Measurements from ENCODE around the gene C4BPA.

The C4BPA gene

DNA sequence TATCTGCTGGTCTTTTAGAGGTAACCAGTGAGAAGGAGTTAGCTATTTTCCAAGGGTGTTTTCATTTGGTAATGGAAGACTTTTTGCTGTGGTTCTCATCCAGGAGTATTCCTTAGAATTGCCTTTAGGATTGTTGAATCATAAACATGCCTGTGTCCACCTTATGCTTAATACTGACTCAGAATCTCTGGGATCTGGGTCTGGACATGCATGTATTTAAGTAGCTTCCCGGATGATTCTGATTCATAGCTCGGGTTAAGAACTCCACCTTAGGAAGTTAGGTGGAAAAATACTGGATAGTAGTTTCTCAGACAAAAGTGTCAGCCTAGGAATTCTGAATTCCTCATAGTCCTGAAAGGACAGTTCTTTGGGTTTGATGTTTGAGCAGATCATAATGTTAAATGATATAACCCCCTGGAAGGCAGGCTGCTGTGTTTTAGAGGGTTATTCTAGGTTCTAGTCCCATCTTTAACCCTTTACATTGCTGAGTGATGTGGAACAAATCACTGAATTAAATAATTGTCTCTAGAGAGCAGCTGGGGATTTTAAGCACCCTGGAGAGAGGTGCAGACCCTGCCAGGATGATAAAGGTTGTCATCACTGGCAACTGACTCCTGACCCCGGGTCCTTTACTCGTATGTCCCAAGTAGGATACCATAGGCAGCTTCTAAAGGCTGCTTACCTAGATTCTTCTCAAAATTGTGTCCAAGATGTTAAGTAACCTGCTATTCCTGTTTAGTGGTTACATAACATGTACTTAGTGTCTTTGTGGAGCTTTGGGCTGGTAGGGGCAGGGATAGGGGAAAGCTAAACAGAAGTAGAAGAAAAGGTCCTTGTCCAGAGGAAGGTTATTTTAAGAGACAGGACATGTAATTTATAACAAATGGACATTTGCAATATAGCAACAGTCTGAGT, 29.9 kb upstream of the C4BPA start:
- H3K4me2 ChIP-seq (ENCODE audit: low read depth, low read length): no peak overlapping the region

DNA sequence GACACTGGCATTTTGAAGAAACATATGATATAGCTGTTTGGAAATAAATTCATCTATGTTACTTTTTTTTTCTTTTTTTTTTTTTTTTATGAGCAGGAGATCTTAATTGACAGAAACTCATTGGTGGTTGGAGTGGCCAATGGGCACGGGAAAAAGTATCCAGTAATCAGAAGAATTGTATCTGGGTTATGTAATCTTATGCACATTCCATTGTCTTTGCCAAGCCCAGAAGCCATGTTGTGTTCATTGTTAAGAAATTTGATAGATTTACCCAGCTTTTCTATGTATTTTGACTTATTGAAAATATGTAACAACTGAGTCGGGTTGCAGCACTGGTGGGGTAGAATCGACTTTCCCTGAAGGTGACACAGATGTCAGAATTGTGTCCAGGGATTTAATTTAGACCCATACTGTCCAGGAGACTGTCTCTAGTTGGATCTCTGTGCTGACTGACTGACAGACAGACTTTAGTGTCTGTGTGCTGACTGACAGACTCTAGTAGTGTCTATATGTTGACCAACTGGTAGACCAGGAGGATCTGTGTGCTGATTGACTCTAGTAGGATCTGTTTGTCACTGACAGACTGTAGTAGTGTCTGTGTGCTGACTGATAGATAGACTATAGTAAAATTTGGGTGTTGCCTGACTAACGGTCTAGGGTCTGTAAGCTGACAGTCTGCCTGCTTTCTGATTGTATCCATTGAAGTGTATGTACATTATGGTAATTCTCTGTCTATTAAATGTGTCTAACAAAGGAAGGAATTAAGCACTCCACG, 27.7 kb upstream of the C4BPA start:
- Histone ChIP-seq H3K9me2 (replicated peaks; ENCODE audit: insufficient read depth, low read length) (no peaks in the 10 kb centered on the region), H3K27me3 (replicated peaks; ENCODE audit: insufficient read depth, low read length) (no peaks in the 10 kb centered on the region), H2AFZ (ENCODE audit: low read length) (no peak overlapping the region), H3K9ac (ENCODE audit: low read length) (no peak overlapping the region), H3K4me2 (ENCODE audit: low read depth, low read length) (no peak overlapping the region), H4K20me1 (ENCODE audit: insufficient read depth, low read length) (no peaks in the 10 kb centered on the region), H3K9me3 (replicated peaks; ENCODE audit: insufficient read depth, low read length) (no peaks in the 10 kb centered on the region), H3K4me1 (ENCODE audit: low read length) (no peaks in the 10 kb centered on the region), H3K79me2 (ENCODE audit: low read length) (no peaks in the 10 kb centered on the region), H3F3A (ENCODE audit: insufficient read depth, low read length) (no peaks in the 10 kb centered on the region), H3K36me3 (replicated peaks; ENCODE audit: insufficient read depth, low read length) (no peaks in the 10 kb centered on the region), H3K27ac (ENCODE audit: low read length) (no peak overlapping the region), H3K4me3 (ENCODE audit: low read length) (no peak overlapping the region)
- no peak for DNase-seq
- no peak for TF ChIP-seq EZH2 (optimal IDR thresholded peaks at IDR 0.05; ENCODE audit: low read depth, low read length)

More for the DNA sequence above, 29.9 kb upstream of the C4BPA start:
- DNase-seq: no peak
- H3K9ac ChIP-seq (ENCODE audit: low read length): no peak overlapping the region
- H3K9me2 ChIP-seq (replicated peaks; ENCODE audit: insufficient read depth, low read length): no peaks in the 10 kb centered on the region
- H3K27ac ChIP-seq (ENCODE audit: low read length): no peak overlapping the region
- no peaks in the 10 kb centered on the region for H3K36me3 ChIP-seq (replicated peaks; ENCODE audit: insufficient read depth, low read length)
- H3K79me2 ChIP-seq (ENCODE audit: low read length): no peaks in the 10 kb centered on the region
- no peaks in the 10 kb centered on the region for H3K27me3 ChIP-seq (replicated peaks; ENCODE audit: insufficient read depth, low read length)
- TF ChIP-seq EZH2 (optimal IDR thresholded peaks at IDR 0.05; ENCODE audit: low read depth, low read length) (no peak), EZH2phosphoT487 (IDR thresholded peaks at IDR 0.05; ENCODE audit: low read length) (no peak)
- TF ChIP-seq, protein P1, sequence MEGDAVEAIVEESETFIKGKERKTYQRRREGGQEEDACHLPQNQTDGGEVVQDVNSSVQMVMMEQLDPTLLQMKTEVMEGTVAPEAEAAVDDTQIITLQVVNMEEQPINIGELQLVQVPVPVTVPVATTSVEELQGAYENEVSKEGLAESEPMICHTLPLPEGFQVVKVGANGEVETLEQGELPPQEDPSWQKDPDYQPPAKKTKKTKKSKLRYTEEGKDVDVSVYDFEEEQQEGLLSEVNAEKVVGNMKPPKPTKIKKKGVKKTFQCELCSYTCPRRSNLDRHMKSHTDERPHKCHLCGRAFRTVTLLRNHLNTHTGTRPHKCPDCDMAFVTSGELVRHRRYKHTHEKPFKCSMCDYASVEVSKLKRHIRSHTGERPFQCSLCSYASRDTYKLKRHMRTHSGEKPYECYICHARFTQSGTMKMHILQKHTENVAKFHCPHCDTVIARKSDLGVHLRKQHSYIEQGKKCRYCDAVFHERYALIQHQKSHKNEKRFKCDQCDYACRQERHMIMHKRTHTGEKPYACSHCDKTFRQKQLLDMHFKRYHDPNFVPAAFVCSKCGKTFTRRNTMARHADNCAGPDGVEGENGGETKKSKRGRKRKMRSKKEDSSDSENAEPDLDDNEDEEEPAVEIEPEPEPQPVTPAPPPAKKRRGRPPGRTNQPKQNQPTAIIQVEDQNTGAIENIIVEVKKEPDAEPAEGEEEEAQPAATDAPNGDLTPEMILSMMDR (IDR thresholded peaks at IDR 0.05; ENCODE audit: low read length): no peak
- no peaks in the 10 kb centered on the region for H3K9me3 ChIP-seq (replicated peaks; ENCODE audit: insufficient read depth, low read length)
- no peaks in the 10 kb centered on the region for H4K20me1 ChIP-seq (ENCODE audit: insufficient read depth, low read length)
- H3K4me3 ChIP-seq (ENCODE audit: low read length): no peak overlapping the region
- peaks cover 3% of the 10 kb centered on the region; the same call in 1 of the 2 replicates for H3K4me1 ChIP-seq (ENCODE audit: low read length)
- no peaks in the 10 kb centered on the region for H3F3A ChIP-seq (ENCODE audit: insufficient read depth, low read length)
- no peak overlapping the region for H2AFZ ChIP-seq (ENCODE audit: low read length)

DNA sequence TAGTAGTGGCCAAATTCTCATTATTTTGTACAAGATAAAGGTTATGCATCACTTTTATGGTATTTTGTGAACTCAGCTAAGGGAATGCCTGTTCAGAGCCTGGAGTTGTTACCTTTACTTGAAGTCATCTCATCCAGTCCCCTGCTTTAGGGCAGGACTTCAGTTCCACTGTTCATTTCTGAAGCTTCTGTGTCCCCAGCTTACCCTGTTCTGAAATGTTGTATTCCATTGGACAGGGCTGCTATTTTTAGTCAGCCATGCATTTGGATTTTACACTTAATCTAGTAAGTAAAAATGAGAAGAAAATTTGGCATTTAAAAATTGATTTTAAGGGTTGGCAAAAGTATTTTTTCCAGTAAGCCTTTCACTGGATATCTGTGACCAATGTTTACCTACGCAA, 27.0 kb upstream of the C4BPA start:
- no peaks in the 10 kb centered on the region for H3F3A ChIP-seq (ENCODE audit: insufficient read depth, low read length)
- DNase-seq: no peak
- H4K20me1 ChIP-seq (ENCODE audit: insufficient read depth, low read length): no peaks in the 10 kb centered on the region
- no peaks in the 10 kb centered on the region for H3K9me2 ChIP-seq (replicated peaks; ENCODE audit: insufficient read depth, low read length)
- no peak overlapping the region for H2AFZ ChIP-seq (ENCODE audit: low read length)
- H3K4me2 ChIP-seq (ENCODE audit: low read depth, low read length): no peak overlapping the region
- TF ChIP-seq EZH2phosphoT487 (IDR thresholded peaks at IDR 0.05; ENCODE audit: low read length) (no peak), EZH2 (optimal IDR thresholded peaks at IDR 0.05; ENCODE audit: low read depth, low read length) (no peak)
- TF ChIP-seq, protein P1 (IDR thresholded peaks at IDR 0.05; ENCODE audit: low read length): no peak
- no peaks in the 10 kb centered on the region for H3K9me3 ChIP-seq (replicated peaks; ENCODE audit: insufficient read depth, low read length)
- H3K9ac ChIP-seq (ENCODE audit: low read length): no peak overlapping the region
- no peaks in the 10 kb centered on the region for H3K27me3 ChIP-seq (replicated peaks; ENCODE audit: insufficient read depth, low read length)
- no peak overlapping the region for H3K4me3 ChIP-seq (ENCODE audit: low read length)
- H3K36me3 ChIP-seq (replicated peaks; ENCODE audit: insufficient read depth, low read length): no peaks in the 10 kb centered on the region
- no peaks in the 10 kb centered on the region for H3K79me2 ChIP-seq (ENCODE audit: low read length)
- no peak overlapping the region for H3K27ac ChIP-seq (ENCODE audit: low read length)
- no peaks in the 10 kb centered on the region for H3K4me1 ChIP-seq (ENCODE audit: low read length)
